Lower lobe of right lung (tissue), 2 donors: ENCODE measurements around the gene ZNF121. TPM values are rescaled to one million over a fixed set of nuclear protein-coding genes. Genes with fewer than 3 reads are reported as not detected.
"Not testable (repeated sequence)": the region's sequence is repeated elsewhere in the genome, so short reads cannot be mapped to it uniquely, and the experiment has no call there.

Experiments used
- ATAC-seq, 2 donors: fragments of 200-7000 bp; cut with Tn5 transposase; one replicate each; pipeline ENCODE4 v1.9.1; 2020 to 2022; ENCODE audit warnings: mild to moderate bottlenecking in 2 of 2, moderate library complexity in 2 of 2
- DNase-seq: peaks from one replicate; pipeline ENCODE4 v3.0.0-alpha.2; 2020
- H3K27ac ChIP-seq: fragments of 200-600 bp; one replicate; pipeline ENCODE4 v1.8.0; 2022
- H3K27me3 ChIP-seq: fragments of 200-600 bp; one replicate; pipeline ENCODE4 v1.8.0; 2022; ENCODE audit warnings: low read depth
- H3K36me3 ChIP-seq: fragments of 200-600 bp; one replicate; pipeline ENCODE4 v1.8.0; 2022; ENCODE audit warnings: mild to moderate bottlenecking
- H3K4me1 ChIP-seq: fragments of 200-600 bp; one replicate; pipeline ENCODE4 v1.8.0; 2022
- H3K4me3 ChIP-seq: fragments of 200-600 bp; one replicate; pipeline ENCODE4 v1.8.0; 2022; ENCODE audit warnings: mild to moderate bottlenecking
- H3K9me3 ChIP-seq: fragments of 200-600 bp; one replicate; pipeline ENCODE4 v1.8.0; 2022
- intact Hi-C: fragments of 100-400 bp; cut with DNase I; formaldehyde crosslinking; loops from one replicate; pipeline ENCODE4 v1.11.0; 2022
- total RNA-seq: library from RNA; stranded (reverse); fragmentation: NEBNext Ultra II Directional; extraction: Animal tissue kit (Norgen Biotek cat#: 25700); gene quantifications from one replicate; pipeline ENCODE4 v1.2.1, GENCODE V29; 2021
- TF ChIP-seq, protein P1 (sequence below): fragments of 200-600 bp; IDR thresholded peaks from one replicate; pipeline ENCODE4 v1.8.0; 2022; ENCODE audit warnings: antibody characterized with exemption, mild to moderate bottlenecking
- donor health status: DM: no; HTN: yes; CAD: no; lungs with severe emphysema.

Gene ZNF121
- total RNA-seq, 1 donor from 2014 or later = 23.2 TPM

DNA sequence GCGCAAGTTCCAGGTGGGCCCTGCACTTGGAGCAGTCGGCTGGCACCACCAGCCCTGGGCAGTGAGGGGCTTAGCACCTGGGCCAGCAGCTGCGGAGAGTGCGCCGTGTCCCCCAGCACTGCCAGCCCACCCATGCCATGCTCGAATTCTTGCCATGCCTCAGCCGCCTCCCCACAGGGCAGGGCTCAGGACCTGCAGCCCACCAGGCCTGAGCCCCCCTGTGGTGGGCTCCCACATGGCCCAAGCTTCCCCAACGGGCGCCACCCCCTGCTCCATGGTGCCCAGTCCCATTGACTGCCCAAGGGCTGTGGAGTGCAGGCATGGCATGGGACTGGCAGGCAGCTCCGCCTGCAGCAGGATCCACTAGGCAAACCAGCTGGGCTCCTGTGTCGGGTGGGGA, 36.4 kb downstream of the ZNF121 start:
- no peaks in the 10 kb centered on the region for H3K9me3 ChIP-seq
- intact Hi-C loops = no loop called here
- no peaks in the 10 kb centered on the region for H3K4me1 ChIP-seq
- H3K27ac ChIP-seq = no peak overlapping the region
- H3K4me3 ChIP-seq = no peak overlapping the region
- ATAC-seq = no peak
- DNase-seq = no peak
- no peaks in the 10 kb centered on the region for H3K27me3 ChIP-seq
- TF ChIP-seq, protein P1, sequence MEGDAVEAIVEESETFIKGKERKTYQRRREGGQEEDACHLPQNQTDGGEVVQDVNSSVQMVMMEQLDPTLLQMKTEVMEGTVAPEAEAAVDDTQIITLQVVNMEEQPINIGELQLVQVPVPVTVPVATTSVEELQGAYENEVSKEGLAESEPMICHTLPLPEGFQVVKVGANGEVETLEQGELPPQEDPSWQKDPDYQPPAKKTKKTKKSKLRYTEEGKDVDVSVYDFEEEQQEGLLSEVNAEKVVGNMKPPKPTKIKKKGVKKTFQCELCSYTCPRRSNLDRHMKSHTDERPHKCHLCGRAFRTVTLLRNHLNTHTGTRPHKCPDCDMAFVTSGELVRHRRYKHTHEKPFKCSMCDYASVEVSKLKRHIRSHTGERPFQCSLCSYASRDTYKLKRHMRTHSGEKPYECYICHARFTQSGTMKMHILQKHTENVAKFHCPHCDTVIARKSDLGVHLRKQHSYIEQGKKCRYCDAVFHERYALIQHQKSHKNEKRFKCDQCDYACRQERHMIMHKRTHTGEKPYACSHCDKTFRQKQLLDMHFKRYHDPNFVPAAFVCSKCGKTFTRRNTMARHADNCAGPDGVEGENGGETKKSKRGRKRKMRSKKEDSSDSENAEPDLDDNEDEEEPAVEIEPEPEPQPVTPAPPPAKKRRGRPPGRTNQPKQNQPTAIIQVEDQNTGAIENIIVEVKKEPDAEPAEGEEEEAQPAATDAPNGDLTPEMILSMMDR = no peak
- no peaks in the 10 kb centered on the region for H3K36me3 ChIP-seq

- H3K27me3 ChIP-seq, H3K9me3 ChIP-seq, H3K27ac ChIP-seq, intact Hi-C loops, H3K36me3 ChIP-seq, DNase-seq, H3K4me3 ChIP-seq, ATAC-seq: not testable (repeated sequence)
- peaks cover 14% of the 10 kb centered on the region for H3K4me1 ChIP-seq
Observed at GRCh38 chr19:9541281-9541680, 43.0 kb downstream of the ZNF121 start.

DNA sequence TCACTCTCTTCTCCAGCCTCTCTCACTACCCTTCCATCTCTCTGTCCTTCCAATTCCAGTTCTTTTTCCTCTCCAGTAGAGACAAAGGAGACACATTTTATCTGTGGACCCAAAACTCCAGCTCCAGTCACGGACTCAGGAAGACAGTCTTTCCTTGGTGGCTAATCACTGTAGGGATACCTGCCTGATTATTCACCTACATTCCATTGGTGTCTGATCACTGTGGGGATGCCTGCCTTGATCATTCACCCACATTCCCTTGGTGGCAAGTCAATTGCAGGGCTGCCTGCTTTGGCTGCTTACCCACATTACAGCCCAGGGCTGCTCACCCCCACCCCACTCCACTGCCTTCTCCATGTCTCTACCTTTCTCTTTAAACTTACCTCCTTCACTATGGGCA, 44.4 kb downstream of the ZNF121 start:
- H3K9me3 ChIP-seq, ATAC-seq, intact Hi-C loops, H3K27me3 ChIP-seq, H3K27ac ChIP-seq, DNase-seq, H3K4me3 ChIP-seq: not testable (repeated sequence)
- Histone ChIP-seq H3K36me3 (peaks cover 18% of the 10 kb centered on the region), H3K4me1 (peaks cover 14% of the 10 kb centered on the region)

DNA sequence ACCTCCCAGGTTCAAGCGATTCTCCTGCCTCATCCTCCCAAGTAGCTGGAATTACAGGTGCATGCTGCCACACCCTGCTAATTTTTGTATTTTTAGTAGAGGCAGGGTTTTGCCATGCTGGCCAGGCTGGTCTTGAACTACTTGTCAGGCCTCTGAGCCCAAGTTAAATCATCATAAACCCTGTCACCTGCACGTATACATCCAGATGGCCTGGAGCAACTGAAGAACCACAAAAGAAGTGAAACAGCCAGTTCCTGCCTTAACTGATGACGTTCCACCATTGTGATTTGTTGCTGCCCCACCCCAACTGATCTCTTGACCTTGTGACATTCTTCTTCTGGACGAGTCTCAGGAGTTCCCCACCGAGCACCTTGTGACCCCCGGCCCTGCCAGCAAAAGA, 45.1 kb downstream of the ZNF121 start:
- peak overlapping the region; percentile 94 for H3K27ac ChIP-seq
- H3K36me3 ChIP-seq = peaks cover 25% of the 10 kb centered on the region
- H3K9me3 ChIP-seq, intact Hi-C loops, H3K27me3 ChIP-seq, ATAC-seq, DNase-seq: not testable (repeated sequence)
- H3K4me1 ChIP-seq = peaks cover 14% of the 10 kb centered on the region
- H3K4me3 ChIP-seq = peak overlapping the region; percentile 67

DNA sequence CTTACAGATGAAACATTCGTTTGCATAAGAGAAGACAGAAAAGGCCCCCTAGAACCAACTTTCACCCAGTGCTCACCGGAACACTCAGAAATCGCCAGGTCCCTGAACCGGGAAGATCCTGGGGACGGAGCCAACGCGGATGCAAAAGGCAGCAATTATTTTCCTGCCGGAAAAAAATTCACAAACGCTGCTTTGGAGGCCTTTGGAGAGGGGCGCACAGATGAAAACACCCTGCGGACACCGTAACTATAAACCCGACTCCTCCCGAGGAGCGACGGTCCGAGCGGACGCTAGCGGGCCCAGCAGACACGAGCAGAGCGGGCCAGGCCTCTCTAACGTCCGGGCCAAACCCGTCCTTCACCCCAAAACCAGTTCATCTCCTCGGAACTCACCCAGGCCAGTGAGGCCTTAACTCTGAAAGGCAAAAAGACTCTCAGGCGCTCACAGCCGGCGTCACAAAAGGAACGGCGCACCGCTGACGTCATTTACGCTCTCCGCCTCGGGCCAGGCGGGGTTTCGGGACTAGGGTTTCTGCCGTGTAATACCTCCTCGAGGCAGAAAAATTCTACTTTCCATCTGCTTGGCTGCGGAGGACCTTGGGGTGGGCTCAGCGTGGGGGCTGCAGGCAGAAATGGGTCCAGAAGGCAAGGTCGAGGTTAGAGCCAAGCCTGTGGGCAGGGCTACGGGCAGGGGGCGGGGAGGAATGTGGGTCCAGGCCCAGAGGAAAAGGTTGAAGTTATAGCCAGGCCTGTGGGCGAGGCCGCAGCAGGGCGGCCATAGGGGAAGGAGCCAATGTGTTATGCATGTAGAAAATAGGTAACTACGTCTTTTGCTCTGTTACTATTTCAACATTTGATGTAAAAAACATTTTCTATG, 45.9 kb downstream of the ZNF121 start, which contains the start of gene ZNF426:
TSS of gene ZNF426 (minus strand) at position 463 of the 876 bp plus-strand sequence. CDS start 2,413 bp downstream, outside the sequence.
- H3K4me1 ChIP-seq = peaks cover 14% of the 10 kb centered on the region
- H3K9me3 ChIP-seq = peaks cover 16% of the 10 kb centered on the region
- peak within 1 kb of the TSS; percentile 94 for H3K27ac ChIP-seq
- TF ChIP-seq, protein P1 = no peak
- intact Hi-C loops = no loop called here
- ATAC-seq (peak; percentile 97 to 99), DNase-seq (peak; percentile 91)
- H3K36me3 ChIP-seq = peaks cover 33% of the 10 kb centered on the region
- peak within 1 kb of the TSS; percentile 67 for H3K4me3 ChIP-seq
- H3K27me3 ChIP-seq = no peaks in the 10 kb centered on the region

GRCh38 chr19:9535934-9536333, 48.4 kb downstream of the ZNF121 start:
- H3K27ac ChIP-seq = no peak overlapping the region
- H3K36me3 ChIP-seq = peaks cover 58% of the 10 kb centered on the region

More at GRCh38 chr19:9535934-9536333, 48.4 kb downstream of the ZNF121 start:
- no peak for ATAC-seq
- Histone ChIP-seq H3K27me3 (no peaks in the 10 kb centered on the region), H3K4me1 (peaks cover 14% of the 10 kb centered on the region), H3K4me3 (no peak overlapping the region), H3K9me3 (peaks cover 41% of the 10 kb centered on the region)
- no peak for DNase-seq
- intact Hi-C loops = no loop called here
- TF ChIP-seq, protein P1 = no peak
